Activated T-cell treated with anti-CD3 and anti-CD28 coated beads, Interleukin-2, amount 50 U/mL, for 72 hours (primary cell): Measurements from ENCODE around the gene SYNGR3. TPM values are rescaled to one million over a fixed set of nuclear protein-coding genes. Genes with fewer than 3 reads are reported as not detected.
"Not testable (repeated sequence)": the region's sequence is repeated elsewhere in the genome, so short reads cannot be mapped to it uniquely, and the experiment has no call there.

Experiments
- ATAC-seq, 2 donors: fragments of 150-1000 bp; cut with Tn5 transposase; replicated peaks in 1 of 2; 2 replicates each; pipeline ENCODE4 v1.10.0; 2021; ENCODE audit warnings: moderate library complexity in 2 of 2, mild to moderate bottlenecking in 1 of 2
- DNase-seq, 2 donors: peaks; one replicate each; pipeline ENCODE4 v3.0.0; 2021 to 2022; ENCODE audit warnings: mixed read lengths in 1 of 2
- H3K27ac Mint-ChIP-seq: one replicate; pipeline ENCODE4 v1.8.0; 2022; ENCODE audit warnings: mild to moderate bottlenecking, moderate library complexity, mixed read lengths
- H3K27me3 Mint-ChIP-seq: one replicate; pipeline ENCODE4 v1.8.0; 2022; ENCODE audit warnings: low read depth, mixed read lengths
- H3K36me3 Mint-ChIP-seq, 2 donors: one replicate each; pipeline ENCODE4 v1.8.0; 2022; ENCODE audit warnings: mixed read lengths in 2 of 2, mild to moderate bottlenecking in 1 of 2; ENCODE audit not compliant: insufficient read depth in 2 of 2
- H3K4me1 Mint-ChIP-seq: one replicate; pipeline ENCODE4 v1.8.0; 2022; ENCODE audit warnings: low read depth, mixed read lengths
- H3K4me3 Mint-ChIP-seq, 2 donors: one replicate each; pipeline ENCODE4 v1.8.0; 2022; ENCODE audit warnings: mild to moderate bottlenecking in 2 of 2, mixed read lengths in 2 of 2, moderate library complexity in 2 of 2
- H3K9me3 Mint-ChIP-seq, 2 donors: one replicate each; pipeline ENCODE4 v1.8.0; 2022; ENCODE audit warnings: mixed read lengths in 2 of 2
- total RNA-seq, 2 donors: library from RNA; stranded (reverse); gene quantifications; one replicate each; pipeline ENCODE4 v1.2.3, GENCODE V29; 2022

The SYNGR3 gene
- total RNA-seq, 2 donors from 2014 or later: 38.6 to 50.9 TPM

- peaks cover 46% of the 10 kb centered on the region for H3K4me1 Mint-ChIP-seq
- DNase-seq: no peak
- peak overlapping the region; percentile 95 to 96 for H3K4me3 Mint-ChIP-seq
- no peaks in the 10 kb centered on the region for H3K27me3 Mint-ChIP-seq
- peaks cover 7 to 12% of the 10 kb centered on the region in 2 donors for H3K36me3 Mint-ChIP-seq
- no peaks in the 10 kb centered on the region for H3K9me3 Mint-ChIP-seq
- no peak for ATAC-seq
- peak overlapping the region; percentile 8 for H3K27ac Mint-ChIP-seq
Measured at GRCh38 chr16:2007081-2007836, 17.5 kb downstream of the SYNGR3 start.

- DNase-seq (peak in 1 of 2 donors; percentile 39), ATAC-seq (peak in 1 of 2 donors; percentile 9)
- H3K4me1 Mint-ChIP-seq: peaks cover 46% of the 10 kb centered on the region
- H3K27ac Mint-ChIP-seq: peak overlapping the region; percentile 88
- H3K27me3 Mint-ChIP-seq: no peaks in the 10 kb centered on the region
- no peaks in the 10 kb centered on the region for H3K9me3 Mint-ChIP-seq
- H3K4me3 Mint-ChIP-seq: peak overlapping the region; percentile 95 to 96
- H3K36me3 Mint-ChIP-seq: peaks cover 6 to 9% of the 10 kb centered on the region in 2 donors
Measured at GRCh38 chr16:2008009-2008526, 18.3 kb downstream of the SYNGR3 start.

GRCh38 chr16:2008631-2009163 lies 18.9 kb downstream of the SYNGR3 start:
- Mint-ChIP-seq H3K36me3 (peaks cover 6 to 9% of the 10 kb centered on the region in 2 donors), H3K27me3 (no peaks in the 10 kb centered on the region), H3K9me3 (no peaks in the 10 kb centered on the region), H3K4me1 (peaks cover 46% of the 10 kb centered on the region), H3K27ac (peak overlapping the region; percentile 88), H3K4me3 (peak overlapping the region; percentile 95 to 96)
- DNase-seq: peak in 1 of 2 donors; percentile 45
- no peak for ATAC-seq

- H3K9me3 Mint-ChIP-seq: no peaks in the 10 kb centered on the region
- H3K27ac Mint-ChIP-seq: no peak overlapping the region
- peak in 1 of 2 donors; percentile 41 for DNase-seq
- H3K27me3 Mint-ChIP-seq: no peaks in the 10 kb centered on the region
- ATAC-seq: peak; percentile 31 to 45
- peaks cover 6 to 9% of the 10 kb centered on the region in 2 donors for H3K36me3 Mint-ChIP-seq
- peak overlapping the region; percentile 95 to 96 for H3K4me3 Mint-ChIP-seq
- H3K4me1 Mint-ChIP-seq: peaks cover 46% of the 10 kb centered on the region
Measured at GRCh38 chr16:2009164-2009711, 19.5 kb downstream of the SYNGR3 start.

- Mint-ChIP-seq H3K4me1 (peaks cover 44% of the 10 kb centered on the region), H3K36me3 (peaks cover 6 to 9% of the 10 kb centered on the region in 2 donors), H3K9me3 (no peaks in the 10 kb centered on the region), H3K4me3 (peak within 1 kb of the TSS; percentile 95 to 97), H3K27ac (peak within 1 kb of the TSS; percentile 94), H3K27me3 (no peaks in the 10 kb centered on the region)
- ATAC-seq: peak; percentile 96 to 98
- DNase-seq: peak; percentile 86 to 90
Measured at GRCh38 chr16:2009791-2010510, 20.2 kb downstream of the SYNGR3 start, which contains the start of gene ZNF598. Gene ZNF598, minus strand, starts transcription at chr16:2009821.

- H3K36me3 Mint-ChIP-seq, ATAC-seq, H3K9me3 Mint-ChIP-seq, H3K27ac Mint-ChIP-seq, DNase-seq, H3K27me3 Mint-ChIP-seq, H3K4me3 Mint-ChIP-seq: not testable (repeated sequence)
- H3K4me1 Mint-ChIP-seq: peaks cover 29% of the 10 kb centered on the region
Measured at GRCh38 chr16:2011726-2012125, 22.0 kb downstream of the SYNGR3 start.

GRCh38 chr16:2013527-2013926 lies 23.8 kb downstream of the SYNGR3 start:
- H3K27ac Mint-ChIP-seq: no peak overlapping the region
- H3K4me3 Mint-ChIP-seq: no peak overlapping the region
- peaks cover 6% of the 10 kb centered on the region for H3K27me3 Mint-ChIP-seq
- no peaks in the 10 kb centered on the region for H3K9me3 Mint-ChIP-seq
- no peak for DNase-seq
- ATAC-seq: no peak
- H3K36me3 Mint-ChIP-seq: peaks cover under 1 to 2% of the 10 kb centered on the region in 2 donors
- peaks cover 11% of the 10 kb centered on the region for H3K4me1 Mint-ChIP-seq

GRCh38 chr16:2015117-2015946 lies 25.6 kb downstream of the SYNGR3 start:
- Mint-ChIP-seq H3K27me3 (peaks cover 13% of the 10 kb centered on the region), H3K4me3 (no peak overlapping the region), H3K4me1 (peaks cover 4% of the 10 kb centered on the region), H3K9me3 (no peaks in the 10 kb centered on the region), H3K27ac (no peak overlapping the region), H3K36me3 (no peaks in the 10 kb centered on the region)
- DNase-seq: no peak
- no peak for ATAC-seq

GRCh38 chr16:2015947-2016208 lies 26.1 kb downstream of the SYNGR3 start:
- DNase-seq (no peak), ATAC-seq (no peak)
- no peak overlapping the region for H3K27ac Mint-ChIP-seq
- no peaks in the 10 kb centered on the region for H3K36me3 Mint-ChIP-seq
- H3K27me3 Mint-ChIP-seq: peaks cover 18% of the 10 kb centered on the region
- peaks cover 5% of the 10 kb centered on the region for H3K4me1 Mint-ChIP-seq
- no peaks in the 10 kb centered on the region for H3K9me3 Mint-ChIP-seq
- H3K4me3 Mint-ChIP-seq: no peak overlapping the region

- no peaks in the 10 kb centered on the region for H3K36me3 Mint-ChIP-seq
- no peaks in the 10 kb centered on the region for H3K9me3 Mint-ChIP-seq
Measured at GRCh38 chr16:2016407-2016922, 26.7 kb downstream of the SYNGR3 start.

GRCh38 chr16:2019518-2019920 lies 29.7 kb downstream of the SYNGR3 start, which contains the start of gene NPW:
Gene NPW, plus strand, starts transcription at chr16:2019785.
- peak within 1 kb of the TSS; percentile 49 to 75 for H3K4me3 Mint-ChIP-seq
- H3K27me3 Mint-ChIP-seq: peaks cover 39% of the 10 kb centered on the region
- no peak within 1 kb of the TSS for H3K27ac Mint-ChIP-seq
- DNase-seq (peak; percentile 37 to 57), ATAC-seq (peak; percentile 18 to 21)
- H3K36me3 Mint-ChIP-seq: no peaks in the 10 kb centered on the region
- H3K9me3 Mint-ChIP-seq: no peaks in the 10 kb centered on the region
- peaks cover 19% of the 10 kb centered on the region for H3K4me1 Mint-ChIP-seq

More at GRCh38 chr16:2016407-2016922, 26.7 kb downstream of the SYNGR3 start:
- no peak overlapping the region for H3K27ac Mint-ChIP-seq
- peaks cover 24% of the 10 kb centered on the region for H3K27me3 Mint-ChIP-seq
- DNase-seq (peak; percentile 40 to 44), ATAC-seq (peak; percentile 29 to 47)
- H3K4me1 Mint-ChIP-seq: peaks cover 7% of the 10 kb centered on the region
- no peak overlapping the region for H3K4me3 Mint-ChIP-seq
